KMS-11 (cell line): ENCODE measurements around the gene PCCA.

ENCODE experiments used
- H2AFZ ChIP-seq: fragments of 200-600 bp; sonication (generic); 2 replicates; pipeline ENCODE4 v1.6.1; 2016; ENCODE audit warnings: antibody characterized with exemption, mixed run types, low read depth
- H3K27ac ChIP-seq: fragments of 200-600 bp; sonication (generic); 2 replicates; pipeline ENCODE4 v1.6.1; 2016; ENCODE audit warnings: mild to moderate bottlenecking, mixed run types
- H3K27me3 ChIP-seq: fragments of 200-600 bp; sonication (generic); 2 replicates; pipeline ENCODE4 v1.6.1; 2017; ENCODE audit warnings: mild to moderate bottlenecking, low read depth, mixed run types, moderate library complexity; ENCODE audit not compliant: insufficient read depth
- H3K36me3 ChIP-seq: fragments of 200-600 bp; sonication (generic); 2 replicates; pipeline ENCODE4 v1.6.1; 2017; ENCODE audit warnings: mild to moderate bottlenecking, mixed run types; ENCODE audit not compliant: insufficient read depth
- H3K4me1 ChIP-seq: fragments of 200-600 bp; sonication (generic); 2 replicates; pipeline ENCODE4 v1.6.1; 2016; ENCODE audit warnings: mild to moderate bottlenecking, low read depth, mixed run types; ENCODE audit not compliant: poor library complexity, severe bottlenecking
- H3K4me2 ChIP-seq: fragments of 200-600 bp; sonication (generic); 2 replicates; pipeline ENCODE4 v1.7.0; 2016; ENCODE audit warnings: mild to moderate bottlenecking, mixed run types
- H3K4me3 ChIP-seq: fragments of 200-600 bp; sonication (generic); IDR thresholded peaks from 2 replicates; pipeline ENCODE4 v1.6.1; 2017; ENCODE audit warnings: low read depth, low read length, mixed read lengths; ENCODE audit not compliant: insufficient read depth
- H3K79me2 ChIP-seq: fragments of 200-600 bp; sonication (generic); 2 replicates; pipeline ENCODE4 v1.6.1; 2016; ENCODE audit warnings: low read depth, mixed run types; ENCODE audit not compliant: insufficient read depth
- H3K9ac ChIP-seq: fragments of 200-600 bp; sonication (generic); 2 replicates; pipeline ENCODE4 v1.6.1; 2016; ENCODE audit warnings: mild to moderate bottlenecking, mixed run types
- H4K20me1 ChIP-seq: fragments of 200-600 bp; sonication (generic); 2 replicates; pipeline ENCODE4 v1.6.1; 2016; ENCODE audit warnings: mild to moderate bottlenecking, mixed run types; ENCODE audit not compliant: insufficient read depth
- CTCF ChIP-seq: fragments of 200-600 bp; sonication (generic); conservative IDR thresholded peaks from 2 replicates; pipeline ENCODE4 v1.6.1; 2017; ENCODE audit warnings: low read depth, mild to moderate bottlenecking, antibody characterized with exemption, low read length, moderate library complexity, mixed read lengths

Gene PCCA

GRCh38 chr13:100459747-100460146 lies 370.9 kb downstream of the PCCA start:
- TF ChIP-seq CTCF, result no peak
- Histone ChIP-seq H3K27me3 (no peaks in the 10 kb centered on the region), H3K4me2 (no peak overlapping the region), H2AFZ (no peak overlapping the region), H4K20me1 (no peaks in the 10 kb centered on the region), H3K9ac (no peak overlapping the region), H3K36me3 (no peaks in the 10 kb centered on the region), H3K4me3 (no peak overlapping the region), H3K4me1 (peaks cover 10% of the 10 kb centered on the region), H3K79me2 (no peaks in the 10 kb centered on the region), H3K27ac (no peak overlapping the region)

- H3K79me2 ChIP-seq, result no peaks in the 10 kb centered on the region
These were observed 371.4 kb downstream of the PCCA start for GRCh38 chr13:100460266-100460665.

GRCh38 chr13:100460791-100461190 lies 371.9 kb downstream of the PCCA start:
- H2AFZ ChIP-seq, result no peak overlapping the region
- no peak overlapping the region for H3K4me3 ChIP-seq
- no peak overlapping the region for H3K4me2 ChIP-seq
- H3K79me2 ChIP-seq, result no peaks in the 10 kb centered on the region
- H3K27ac ChIP-seq, result no peak overlapping the region
- H3K9ac ChIP-seq, result no peak overlapping the region
- H3K27me3 ChIP-seq, result no peaks in the 10 kb centered on the region
- H3K36me3 ChIP-seq, result no peaks in the 10 kb centered on the region
- TF ChIP-seq CTCF, result no peak
- peaks cover 10% of the 10 kb centered on the region for H3K4me1 ChIP-seq
- H4K20me1 ChIP-seq, result no peaks in the 10 kb centered on the region

More at GRCh38 chr13:100460266-100460665, 371.4 kb downstream of the PCCA start:
- Histone ChIP-seq H3K4me2 (no peak overlapping the region), H3K9ac (no peak overlapping the region), H3K27me3 (no peaks in the 10 kb centered on the region), H3K4me1 (peaks cover 10% of the 10 kb centered on the region), H3K4me3 (no peak overlapping the region), H3K27ac (no peak overlapping the region), H4K20me1 (no peaks in the 10 kb centered on the region), H2AFZ (no peak overlapping the region), H3K36me3 (no peaks in the 10 kb centered on the region)
- no peak for TF ChIP-seq CTCF

GRCh38 chr13:100461309-100462030 lies 372.6 kb downstream of the PCCA start:
- no peak overlapping the region for H3K4me2 ChIP-seq

More at GRCh38 chr13:100461309-100462030, 372.6 kb downstream of the PCCA start:
- no peak for TF ChIP-seq CTCF
- no peak overlapping the region for H3K9ac ChIP-seq
- H3K27ac ChIP-seq, result no peak overlapping the region
- H3K36me3 ChIP-seq, result no peaks in the 10 kb centered on the region
- H3K4me1 ChIP-seq, result peaks cover 10% of the 10 kb centered on the region
- H3K4me3 ChIP-seq, result no peak overlapping the region
- no peaks in the 10 kb centered on the region for H3K27me3 ChIP-seq
- H2AFZ ChIP-seq, result no peak overlapping the region
- H3K79me2 ChIP-seq, result no peaks in the 10 kb centered on the region
- no peaks in the 10 kb centered on the region for H4K20me1 ChIP-seq
